SK-N-SH (cell line): Measurements from ENCODE around the gene HAO2. TPM values are rescaled to one million over a fixed set of nuclear protein-coding genes. Genes with fewer than 3 reads are reported as not detected.

Experiments
- CTCF ChIA-PET: fragments of 300-600, 350-600 bp; formaldehyde crosslinking; extraction: SDS; loops from one replicate; lab custom pipeline; 2021; lab: Yijun Ruan, JAX
- POLR2A ChIA-PET: fragments of 350-600 bp; sonication (Branson Sonifier 250); formaldehyde crosslinking; extraction: SDS; loops from one replicate; lab custom pipeline; 2020; ENCODE audit warnings: antibody characterized with exemption, inconsistent platforms; lab: Yijun Ruan, JAX
- DNase-seq: peaks from one replicate; pipeline ENCODE4 v3.0.0; 2012
- H2AFZ ChIP-seq: fragments of 200-600 bp; sonication (generic); 2 replicates; pipeline ENCODE4 v1.8.1; 2016; ENCODE audit warnings: antibody characterized with exemption, mild to moderate bottlenecking, low read depth
- H3F3A ChIP-seq: fragments of 200-600 bp; sonication (generic); replicated peaks from 2 replicates; pipeline ENCODE3; 2016; ENCODE audit warnings: antibody characterized with exemption, mild to moderate bottlenecking; ENCODE audit not compliant: insufficient read depth
- H3K27ac ChIP-seq, 2 experiments: fragments of 200-500 bp in 1 of 2; fragments of 200-600 bp in 1 of 2; sonication (Bioruptor generic) in 1 of 2; sonication (generic), shearing (Covaris generic) in 1 of 2; 2 replicates each; pipeline versions ENCODE4 v1.5.1 to v1.6.1; 2014 to 2016; ENCODE audit warnings: low read depth in 2 of 2, inconsistent platforms in 1 of 2, low read length in 1 of 2, mild to moderate bottlenecking in 1 of 2, mixed read lengths in 1 of 2
- H3K27me3 ChIP-seq: fragments of 200-600 bp; sonication (generic), shearing (Covaris generic); 2 replicates; pipeline ENCODE4 v1.6.1; 2016; ENCODE audit warnings: mixed run types; ENCODE audit not compliant: insufficient read depth
- H3K36me3 ChIP-seq, 2 experiments: fragments of 200-500 bp in 1 of 2; fragments of 200-600 bp in 1 of 2; sonication (Bioruptor generic) in 1 of 2; sonication (generic) in 1 of 2; replicated peaks in 1 of 2; 2 replicates each; pipeline versions ENCODE3 to v1.5.1; 2014 to 2016; ENCODE audit warnings: low read length in 1 of 2, mild to moderate bottlenecking in 1 of 2; ENCODE audit not compliant: insufficient read depth in 2 of 2, control insufficient read depth in 1 of 2
- H3K4me1 ChIP-seq, 2 experiments: fragments of 200-500 bp in 1 of 2; fragments of 200-600 bp in 1 of 2; sonication (Bioruptor generic) in 1 of 2; sonication (generic), shearing (Covaris generic) in 1 of 2; 2 replicates each; pipeline versions ENCODE4 v1.5.1 to v1.6.1; 2014 to 2016; ENCODE audit warnings: low read depth in 1 of 2, low read length in 1 of 2, mixed run types in 1 of 2; ENCODE audit not compliant: insufficient read depth in 2 of 2, control insufficient read depth in 1 of 2
- H3K4me2 ChIP-seq: fragments of 200-600 bp; sonication (generic), shearing (Covaris generic); 2 replicates; pipeline ENCODE4 v1.6.1; 2017; ENCODE audit warnings: mixed run types
- H3K4me3 ChIP-seq, 2 experiments: fragments of 200-500 bp in 1 of 2; fragments of 200-600 bp in 1 of 2; sonication (Bioruptor generic) in 1 of 2; sonication (generic), shearing (Covaris generic) in 1 of 2; 2 replicates each; pipeline versions ENCODE4 v1.5.1 to v1.8.1; 2014 to 2016; ENCODE audit warnings: low read depth in 2 of 2, inconsistent platforms in 1 of 2, low read length in 1 of 2, mild to moderate bottlenecking in 1 of 2, mixed read lengths in 1 of 2, moderate library complexity in 1 of 2
- H3K79me2 ChIP-seq: fragments of 200-600 bp; sonication (generic); 2 replicates; pipeline ENCODE4 v1.8.1; 2017; ENCODE audit warnings: mild to moderate bottlenecking; ENCODE audit not compliant: insufficient read depth
- H3K9ac ChIP-seq: fragments of 200-600 bp; sonication (generic); 2 replicates; pipeline ENCODE4 v1.6.1; 2017; ENCODE audit warnings: mixed run types
- H3K9me2 ChIP-seq: fragments of 200-600 bp; sonication (generic); 2 replicates; pipeline ENCODE4 v1.6.1; 2017; ENCODE audit warnings: mixed run types
- H3K9me3 ChIP-seq: fragments of 200-600 bp; sonication (generic); 2 replicates; pipeline ENCODE4 v1.6.1; 2017; ENCODE audit warnings: mixed run types, mild to moderate bottlenecking, moderate library complexity
- H4K20me1 ChIP-seq: fragments of 200-600 bp; sonication (generic); 2 replicates; pipeline ENCODE4 v1.6.1; 2017; ENCODE audit warnings: mild to moderate bottlenecking, mixed run types; ENCODE audit not compliant: insufficient read depth
- EP300 ChIP-seq, 2 experiments: IDR thresholded peaks; 2 replicates each; pipeline versions ENCODE4 v1.4.0 to v1.6.1; 2012; ENCODE audit warnings: borderline replicate concordance in 1 of 2, low read depth in 1 of 2, low read length in 1 of 2
- EZH2phosphoT487 ChIP-seq: fragments of 200-600 bp; sonication (generic); IDR thresholded peaks from 2 replicates; pipeline ENCODE4 v1.6.1; 2017; ENCODE audit warnings: low read depth, mixed run types, mild to moderate bottlenecking, antibody characterized with exemption, moderate library complexity, borderline replicate concordance
- FOXM1 ChIP-seq: IDR thresholded peaks from 2 replicates; pipeline ENCODE4 v1.4.0; 2012; ENCODE audit warnings: low read depth, mild to moderate bottlenecking
- GABPA ChIP-seq: IDR thresholded peaks from 2 replicates; pipeline ENCODE4 v1.4.0; 2012; ENCODE audit warnings: low read depth, mild to moderate bottlenecking
- GATA2 ChIP-seq: sonication (generic); formaldehyde crosslinking; IDR thresholded peaks from 2 replicates; pipeline ENCODE4 v1.5.0; 2020; ENCODE audit warnings: mild to moderate bottlenecking, missing genetic modification reagents
- IRF3 ChIP-seq: fragments of 150-350 bp; IDR thresholded peaks from 2 replicates; pipeline ENCODE4 v1.6.1; 2016; ENCODE audit warnings: mild to moderate bottlenecking, low read depth, low read length
- MEF2A ChIP-seq: IDR thresholded peaks from 2 replicates; pipeline ENCODE4 v1.4.0; 2012; ENCODE audit warnings: low read depth, borderline replicate concordance
- POLR2AphosphoS5 ChIP-seq: IDR thresholded peaks from 2 replicates; pipeline ENCODE4 v1.6.1; 2012; ENCODE audit warnings: low read depth, low read length
- REST ChIP-seq: IDR thresholded peaks from 2 replicates; pipeline ENCODE4 v1.6.1; 2012; ENCODE audit warnings: mild to moderate bottlenecking, low read depth, low read length, moderate library complexity
- TAF1 ChIP-seq: IDR thresholded peaks from 2 replicates; pipeline ENCODE4 v1.6.1; 2012; ENCODE audit warnings: low read depth, mild to moderate bottlenecking, low read length, moderate library complexity, borderline replicate concordance
- TCF12 ChIP-seq: IDR thresholded peaks from 2 replicates; pipeline ENCODE4 v1.4.0; 2012
- TEAD4 ChIP-seq: IDR thresholded peaks from 2 replicates; pipeline ENCODE4 v1.4.0; 2012; ENCODE audit warnings: mild to moderate bottlenecking, borderline replicate concordance; ENCODE audit not compliant: insufficient read depth
- WGBS: methylation state at CpG from one replicate; pipeline ENCODE4 v1.1.6; 2017; ENCODE audit warnings: low lambda C conversion rate; 5-methylcytosine and 5-hydroxymethylcytosine counted together
- polyA plus RNA-seq, 3 experiments: library from polyadenylated mRNA; depleted of rRNA; stranded (reverse); fragments of >200 nt; gene quantifications; 2 replicates each; pipeline ENCODE4 v1.2.3, GENCODE V29; 2012
- TF ChIP-seq, protein P1 (sequence below): fragments of 150-350 bp; IDR thresholded peaks from 2 replicates; pipeline ENCODE4 v1.6.1; 2017; ENCODE audit warnings: antibody characterized with exemption, low read length, low read depth, borderline replicate concordance
- TF ChIP-seq, protein P2 (sequence below): IDR thresholded peaks from 2 replicates; pipeline ENCODE4 v1.4.0; 2012; ENCODE audit warnings: low read depth

HAO2 gene
- polyA plus RNA-seq, 1 of the 3 experiments (the other 2 are of a cell fraction), result not detected

- no peaks in the 10 kb centered on the region for H3K79me2 ChIP-seq
- no peak for DNase-seq
- TF ChIP-seq TCF12, result no peak
- TF ChIP-seq POLR2AphosphoS5, result no peak
- TF ChIP-seq GABPA, result no peak
- TF ChIP-seq FOXM1, result no peak
- TF ChIP-seq MEF2A, result no peak
- TF ChIP-seq EZH2phosphoT487, result no peak
- TF ChIP-seq, protein P1, sequence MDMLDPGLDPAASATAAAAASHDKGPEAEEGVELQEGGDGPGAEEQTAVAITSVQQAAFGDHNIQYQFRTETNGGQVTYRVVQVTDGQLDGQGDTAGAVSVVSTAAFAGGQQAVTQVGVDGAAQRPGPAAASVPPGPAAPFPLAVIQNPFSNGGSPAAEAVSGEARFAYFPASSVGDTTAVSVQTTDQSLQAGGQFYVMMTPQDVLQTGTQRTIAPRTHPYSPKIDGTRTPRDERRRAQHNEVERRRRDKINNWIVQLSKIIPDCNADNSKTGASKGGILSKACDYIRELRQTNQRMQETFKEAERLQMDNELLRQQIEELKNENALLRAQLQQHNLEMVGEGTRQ, result no peak
- no peak for TF ChIP-seq IRF3
- TF ChIP-seq TEAD4, result no peak
- TF ChIP-seq EP300 (IDR thresholded peaks at IDR 0.05; ENCODE audit: borderline replicate concordance in 1 of 2, low read depth in 1 of 2, low read length in 1 of 2), result no peak
- TF ChIP-seq, protein P2, sequence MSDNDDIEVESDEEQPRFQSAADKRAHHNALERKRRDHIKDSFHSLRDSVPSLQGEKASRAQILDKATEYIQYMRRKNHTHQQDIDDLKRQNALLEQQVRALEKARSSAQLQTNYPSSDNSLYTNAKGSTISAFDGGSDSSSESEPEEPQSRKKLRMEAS, result no peak
- no peak for TF ChIP-seq TAF1
- TF ChIP-seq REST, result no peak
- no peak for TF ChIP-seq GATA2 (CRISPR knock-in tag)
- H2AFZ ChIP-seq, result no peak overlapping the region
- H3K27me3 ChIP-seq, result peaks cover 14% of the 10 kb centered on the region; the same call in 1 of the 2 replicates
- no peak overlapping the region for H3K4me3 ChIP-seq
- H3K36me3 ChIP-seq, result no peaks in the 10 kb centered on the region
- H3F3A ChIP-seq, result no peaks in the 10 kb centered on the region
- POLR2A ChIA-PET, result no interaction called here
- WGBS, result 3% methylated on average over 2 of the region's 2 CpGs
- no peaks in the 10 kb centered on the region for H4K20me1 ChIP-seq
- no peaks in the 10 kb centered on the region for H3K9me2 ChIP-seq
- H3K9ac ChIP-seq, result no peak overlapping the region
- H3K4me1 ChIP-seq, result no peaks in the 10 kb centered on the region
- no peak overlapping the region for H3K27ac ChIP-seq
- H3K9me3 ChIP-seq, result no peaks in the 10 kb centered on the region
- H3K4me2 ChIP-seq, result no peak overlapping the region
- CTCF ChIA-PET, result no interaction called here
Observed at GRCh38 chr1:119438761-119439160, 70.2 kb downstream of the HAO2 start.
